Colonic mucosa (tissue), 4 donors: Measurements from ENCODE around the gene OXCT1. TPM values are rescaled to one million over a fixed set of nuclear protein-coding genes. Genes with fewer than 3 reads are reported as not detected.
"Not testable (repeated sequence)": the region's sequence is repeated elsewhere in the genome, so short reads cannot be mapped to it uniquely, and the experiment has no call there.

Experiments
- DNase-seq: peaks from one replicate; pipeline ENCODE4 v3.0.0-alpha.2; 2020
- H3K27ac ChIP-seq: fragments of 200-600 bp; one replicate; pipeline ENCODE4 v1.8.0; 2021
- H3K27me3 ChIP-seq: fragments of 200-600 bp; one replicate; pipeline ENCODE4 v1.8.0; 2021
- H3K36me3 ChIP-seq: fragments of 200-600 bp; one replicate; pipeline ENCODE4 v1.8.0; 2021
- H3K4me1 ChIP-seq: fragments of 200-600 bp; one replicate; pipeline ENCODE4 v1.8.0; 2021; ENCODE audit warnings: mild to moderate bottlenecking
- H3K4me3 ChIP-seq: fragments of 200-600 bp; one replicate; pipeline ENCODE4 v1.8.0; 2021
- H3K9ac ChIP-seq, 2 donors: one replicate each; pipeline ENCODE4 v1.7.0; 2013; ENCODE audit warnings: control low read depth in 2 of 2, low read depth in 2 of 2, low read length in 2 of 2
- H3K9me3 ChIP-seq: fragments of 200-600 bp; one replicate; pipeline ENCODE4 v1.8.0; 2021
- intact Hi-C: fragments of 100-400 bp; cut with DNase I; formaldehyde crosslinking; loops from one replicate; pipeline ENCODE4 v1.14.1; 2022
- total RNA-seq, 2 donors: library from RNA; stranded (reverse); fragmentation: NEBNext Ultra II Directional in 1 of 2; extraction: Animal tissue kit (Norgen Biotek cat#: 25700) in 1 of 2; gene quantifications; one replicate each; pipeline ENCODE4 v1.2.1, GENCODE V29; 2021
- TF ChIP-seq, protein P1 (sequence below): fragments of 200-600 bp; IDR thresholded peaks from one replicate; pipeline ENCODE4 v1.8.0; 2022; ENCODE audit warnings: antibody characterized with exemption, mild to moderate bottlenecking
- donor health status: healthy.
- donor health status: DM: no; HTN: no; CAD: no.
- donor health status: DM: no; HTN: no; CAD: no.

Gene OXCT1
- total RNA-seq, 2 donors from 2014 or later = 23.8 to 31.3 TPM

DNA sequence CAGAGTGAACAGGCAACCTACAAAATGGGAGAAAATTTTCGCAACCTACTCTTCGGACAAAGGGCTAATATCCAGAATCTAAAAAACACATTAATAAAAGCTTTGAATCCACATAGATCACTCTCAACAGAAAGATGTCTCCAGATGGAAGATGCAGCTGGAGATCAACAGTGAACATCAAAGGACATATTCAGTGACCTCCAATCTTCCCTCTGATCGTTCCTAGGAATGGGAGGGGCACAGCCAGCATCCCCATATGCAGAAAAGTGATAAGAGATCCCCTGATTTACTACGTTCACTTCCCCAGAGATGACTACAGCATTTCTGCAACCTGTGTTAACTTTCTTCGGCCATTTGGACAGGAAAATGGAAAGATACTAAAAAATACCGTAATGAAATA is 21.2 kb downstream of the OXCT1 start:
- DNase-seq = no peak
- no peak overlapping the region for H3K27ac ChIP-seq

GRCh38 chr5:41845751-41846150 is 24.5 kb downstream of the OXCT1 start:
- H3K9me3 ChIP-seq, H3K4me1 ChIP-seq, H3K36me3 ChIP-seq, DNase-seq, H3K4me3 ChIP-seq, H3K9ac ChIP-seq, H3K27me3 ChIP-seq, H3K27ac ChIP-seq, intact Hi-C loops: not testable (repeated sequence)

More for the DNA sequence above, 21.2 kb downstream of the OXCT1 start:
- Histone ChIP-seq H3K9me3 (no peaks in the 10 kb centered on the region), H3K4me1 (no peaks in the 10 kb centered on the region), H3K27me3 (no peaks in the 10 kb centered on the region), H3K4me3 (no peak overlapping the region), H3K36me3 (no peaks in the 10 kb centered on the region), H3K9ac (no peak overlapping the region)
- intact Hi-C loops = no loop called here
- TF ChIP-seq, protein P1, sequence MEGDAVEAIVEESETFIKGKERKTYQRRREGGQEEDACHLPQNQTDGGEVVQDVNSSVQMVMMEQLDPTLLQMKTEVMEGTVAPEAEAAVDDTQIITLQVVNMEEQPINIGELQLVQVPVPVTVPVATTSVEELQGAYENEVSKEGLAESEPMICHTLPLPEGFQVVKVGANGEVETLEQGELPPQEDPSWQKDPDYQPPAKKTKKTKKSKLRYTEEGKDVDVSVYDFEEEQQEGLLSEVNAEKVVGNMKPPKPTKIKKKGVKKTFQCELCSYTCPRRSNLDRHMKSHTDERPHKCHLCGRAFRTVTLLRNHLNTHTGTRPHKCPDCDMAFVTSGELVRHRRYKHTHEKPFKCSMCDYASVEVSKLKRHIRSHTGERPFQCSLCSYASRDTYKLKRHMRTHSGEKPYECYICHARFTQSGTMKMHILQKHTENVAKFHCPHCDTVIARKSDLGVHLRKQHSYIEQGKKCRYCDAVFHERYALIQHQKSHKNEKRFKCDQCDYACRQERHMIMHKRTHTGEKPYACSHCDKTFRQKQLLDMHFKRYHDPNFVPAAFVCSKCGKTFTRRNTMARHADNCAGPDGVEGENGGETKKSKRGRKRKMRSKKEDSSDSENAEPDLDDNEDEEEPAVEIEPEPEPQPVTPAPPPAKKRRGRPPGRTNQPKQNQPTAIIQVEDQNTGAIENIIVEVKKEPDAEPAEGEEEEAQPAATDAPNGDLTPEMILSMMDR = no peak

GRCh38 chr5:41844502-41844901 is 25.7 kb downstream of the OXCT1 start:
- H3K36me3 ChIP-seq = no peaks in the 10 kb centered on the region

DNA sequence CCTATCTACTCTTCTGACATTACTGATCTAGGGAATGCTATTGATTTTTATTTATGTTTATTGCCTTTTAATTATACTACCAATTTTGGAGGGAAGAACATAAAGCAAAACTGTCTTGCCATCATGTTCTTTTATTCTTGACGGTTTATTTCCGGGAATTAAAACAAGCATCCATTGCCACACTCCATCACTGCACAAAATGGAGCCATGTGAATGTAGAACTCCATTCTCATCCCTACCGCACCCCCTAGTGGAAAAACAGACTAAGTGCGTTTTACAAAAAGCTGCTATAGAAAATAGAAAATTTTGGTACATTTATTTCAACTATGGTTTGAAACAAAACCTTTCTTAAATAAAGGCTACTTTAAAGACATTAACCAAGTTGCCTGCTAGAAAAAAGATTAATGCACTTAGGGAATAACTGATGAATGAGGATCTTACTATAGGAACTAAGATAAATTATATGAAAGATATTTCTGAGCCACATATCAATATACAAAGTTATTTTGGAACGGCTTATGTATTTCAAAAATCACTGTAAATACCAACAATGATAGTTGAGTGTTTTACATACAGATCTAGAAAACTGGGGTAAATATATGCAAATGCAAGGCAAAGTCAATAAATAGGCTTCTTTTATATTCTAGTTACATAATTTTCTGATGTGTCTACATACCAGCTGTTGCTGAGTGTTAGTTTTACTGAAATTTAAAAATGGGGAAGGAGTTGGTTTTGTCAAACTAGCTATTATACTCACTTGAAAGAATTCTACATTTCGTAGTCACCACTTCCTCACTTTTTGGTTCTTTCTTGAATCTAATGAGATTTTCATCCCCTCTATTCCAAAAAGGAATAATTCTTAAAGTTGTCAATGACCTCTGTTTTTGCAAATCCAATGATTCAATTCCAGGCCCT is 26.5 kb downstream of the OXCT1 start:
- H3K36me3 ChIP-seq = no peaks in the 10 kb centered on the region
- H3K27ac ChIP-seq = no peak overlapping the region
- H3K27me3 ChIP-seq = no peaks in the 10 kb centered on the region
- H3K9ac ChIP-seq = no peak overlapping the region
- H3K4me3 ChIP-seq = no peak overlapping the region
- no peaks in the 10 kb centered on the region for H3K4me1 ChIP-seq
- no peaks in the 10 kb centered on the region for H3K9me3 ChIP-seq
- DNase-seq = peak; percentile 57
- TF ChIP-seq, protein P1 = peak; percentile 84
- intact Hi-C loops = loop anchor here (5.0 kb wide), 2 partner anchors 146 to 941 kb away; no protein-coding TSS in a partner anchor

More at GRCh38 chr5:41844502-41844901, 25.7 kb downstream of the OXCT1 start:
- intact Hi-C loops = loop anchor here (5.0 kb wide), 2 partner anchors 147 to 942 kb away; no protein-coding TSS in a partner anchor
- no peak overlapping the region for H3K27ac ChIP-seq
- H3K9ac ChIP-seq = no peak overlapping the region
- no peaks in the 10 kb centered on the region for H3K9me3 ChIP-seq
- H3K4me1 ChIP-seq = no peaks in the 10 kb centered on the region
- DNase-seq = no peak
- no peak overlapping the region for H3K4me3 ChIP-seq
- H3K27me3 ChIP-seq = no peaks in the 10 kb centered on the region
- TF ChIP-seq, protein P1 = no peak

DNA sequence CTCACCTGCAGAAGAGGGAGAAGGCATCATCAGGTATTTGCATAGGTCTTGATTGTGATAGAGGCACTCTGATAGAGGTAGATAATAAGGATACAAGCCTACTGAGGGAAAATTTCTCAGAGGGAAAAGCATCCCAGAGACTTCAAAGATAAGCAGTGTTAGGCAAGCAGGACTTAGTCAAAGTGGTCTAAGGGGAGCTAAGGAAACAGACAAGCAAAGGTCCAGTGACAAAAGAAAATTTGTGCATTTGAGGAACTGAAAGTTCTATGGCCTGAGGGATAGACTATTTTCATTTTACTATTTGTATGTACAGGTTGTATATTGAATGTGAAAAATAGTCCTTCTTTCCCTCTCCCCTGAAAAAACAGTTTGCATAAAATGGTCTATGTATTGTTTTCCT is 27.4 kb downstream of the OXCT1 start:
- intact Hi-C loops = loop anchor here (5.0 kb wide), 2 partner anchors 145 to 940 kb away; no protein-coding TSS in a partner anchor
- H3K9me3 ChIP-seq = no peaks in the 10 kb centered on the region
- no peaks in the 10 kb centered on the region for H3K4me1 ChIP-seq
- no peak for DNase-seq
- no peak overlapping the region for H3K9ac ChIP-seq
- no peak overlapping the region for H3K4me3 ChIP-seq
- no peak overlapping the region for H3K27ac ChIP-seq
- no peaks in the 10 kb centered on the region for H3K27me3 ChIP-seq
- TF ChIP-seq, protein P1 = no peak
- no peaks in the 10 kb centered on the region for H3K36me3 ChIP-seq

- H3K27me3 ChIP-seq = no peaks in the 10 kb centered on the region
- H3K27ac ChIP-seq = no peak overlapping the region
- no peaks in the 10 kb centered on the region for H3K36me3 ChIP-seq
- no peaks in the 10 kb centered on the region for H3K4me1 ChIP-seq
- no peak overlapping the region for H3K4me3 ChIP-seq
- no peak overlapping the region for H3K9ac ChIP-seq
- no peak for DNase-seq
- intact Hi-C loops = loop anchor here (5.0 kb wide), 2 partner anchors 144 to 939 kb away; no protein-coding TSS in a partner anchor
- TF ChIP-seq, protein P1 = no peak
- no peaks in the 10 kb centered on the region for H3K9me3 ChIP-seq
Observed at GRCh38 chr5:41841325-41841724, 28.9 kb downstream of the OXCT1 start.
